Left colon (tissue), 2 donors: ENCODE measurements around the gene BTN3A1. TPM values are rescaled to one million over a fixed set of nuclear protein-coding genes. Genes with fewer than 3 reads are reported as not detected.
"Not testable (repeated sequence)": the region's sequence is repeated elsewhere in the genome, so short reads cannot be mapped to it uniquely, and the experiment has no call there.

Source experiments
- ATAC-seq: fragments of 200-7000 bp; cut with Tn5 transposase; one replicate; pipeline ENCODE4 v1.9.1; 2020; ENCODE audit warnings: mild to moderate bottlenecking, moderate library complexity
- DNase-seq, 2 donors: peaks; one replicate each; pipeline ENCODE4 v3.0.0-alpha.2; 2020
- intact Hi-C, 2 donors: fragments of 100-400 bp; cut with DNase I in 1 of 2; cut with micrococcal nuclease in 1 of 2; formaldehyde crosslinking; loops; one replicate each; pipeline versions ENCODE4 v1.11.2 to v1.14.0; 2022; cut with DNase I, micrococcal nuclease
- total RNA-seq, 2 donors: library from RNA; stranded (reverse); fragmentation: NEBNext Ultra II Directional; extraction: Animal tissue kit (Norgen Biotek cat#: 25700); gene quantifications; one replicate each; pipeline ENCODE4 v1.2.1, GENCODE V29; 2021
- donor health status: DM: no; HTN: no; CAD: no.
- donor health status: DM: yes; HTN: yes; CAD: no.

BTN3A1 gene
- total RNA-seq, 2 donors from 2014 or later, result 21.2 to 21.6 TPM

DNA sequence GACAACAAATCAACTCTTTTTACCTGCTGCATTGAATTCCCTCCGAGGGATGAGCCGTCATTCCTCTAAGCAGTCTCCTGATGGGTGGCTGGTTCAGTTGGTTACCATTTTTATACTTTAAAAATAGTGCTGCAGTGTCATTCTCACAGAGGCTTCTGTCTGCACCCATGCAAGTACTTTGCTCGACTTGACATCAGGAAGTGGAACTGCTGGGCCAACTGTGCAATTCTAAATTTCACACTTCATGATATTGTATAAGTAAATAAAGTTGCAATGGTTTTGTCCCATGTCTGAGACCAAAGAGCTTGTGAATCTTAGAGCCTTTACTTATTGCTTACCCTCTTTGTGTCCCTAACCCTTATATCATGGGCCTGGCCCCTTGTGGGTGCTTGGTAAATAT lies 2.5 kb downstream of the BTN3A1 start:
- intact Hi-C loops, result no loop called here
- DNase-seq (no peak), ATAC-seq (no peak)

DNA sequence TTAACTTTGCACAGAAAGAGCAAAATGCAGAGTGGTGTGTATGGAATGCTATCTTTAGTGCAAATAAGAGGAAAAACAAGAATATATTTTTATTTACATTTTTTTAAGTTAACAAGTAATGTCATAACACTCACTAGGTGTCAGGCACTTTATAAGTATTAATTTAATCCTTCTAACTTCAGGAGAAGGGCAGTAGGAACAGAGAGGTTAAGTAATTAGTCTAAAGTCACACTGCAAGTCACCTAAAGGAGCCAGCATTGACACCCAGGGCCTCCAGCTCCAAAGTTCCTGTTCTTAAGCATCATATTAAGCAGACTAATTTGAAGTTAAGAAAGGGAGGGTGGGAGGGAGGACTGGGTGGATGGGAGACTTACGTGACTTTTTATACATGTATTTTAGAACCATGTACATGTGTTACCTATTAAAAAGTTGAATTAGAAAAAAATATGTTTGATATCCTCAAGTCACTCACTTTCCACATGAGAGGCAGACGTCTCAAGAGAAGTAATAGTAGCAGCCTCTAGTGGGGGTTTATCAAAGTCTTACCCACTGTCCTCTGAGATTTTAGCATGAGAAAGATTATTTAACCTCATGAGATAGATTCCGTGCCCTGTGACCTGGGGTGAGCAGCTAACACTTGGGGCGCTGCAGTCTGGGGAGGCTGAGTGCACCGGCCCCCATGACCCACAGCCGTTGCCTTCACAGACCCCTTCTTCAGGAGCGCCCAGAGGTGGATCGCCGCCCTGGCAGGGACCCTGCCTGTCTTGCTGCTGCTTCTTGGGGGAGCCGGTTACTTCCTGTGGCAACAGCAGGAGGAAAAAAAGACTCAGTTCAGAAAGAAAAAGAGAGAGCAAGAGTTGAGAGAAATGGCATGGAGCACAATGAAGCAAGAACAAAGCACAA lies 7.0 kb downstream of the BTN3A1 start:
- DNase-seq (no peak), ATAC-seq (no peak)
- intact Hi-C loops, result no loop called here

DNA sequence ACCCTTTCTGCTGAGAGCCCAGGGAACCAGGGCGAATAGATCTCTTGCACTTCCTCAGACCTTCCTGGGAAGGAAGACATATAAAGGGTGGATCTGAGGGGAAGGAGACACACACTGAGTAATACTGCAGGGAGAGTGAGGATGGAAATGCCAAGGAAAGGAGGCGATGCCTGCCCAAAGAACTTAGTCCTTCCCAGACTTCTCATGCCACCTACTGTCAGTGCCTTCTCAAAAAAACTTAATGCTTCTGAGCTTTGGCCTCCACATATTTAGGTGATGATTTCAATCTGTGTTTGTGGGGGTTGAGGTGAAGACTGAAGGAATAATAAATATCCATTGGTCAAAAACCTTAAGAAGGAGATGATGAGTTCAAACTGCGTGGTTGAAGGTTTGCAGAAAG lies 9.7 kb downstream of the BTN3A1 start:
- ATAC-seq, result no peak
- intact Hi-C loops, result no loop called here
- DNase-seq, result no peak

DNA sequence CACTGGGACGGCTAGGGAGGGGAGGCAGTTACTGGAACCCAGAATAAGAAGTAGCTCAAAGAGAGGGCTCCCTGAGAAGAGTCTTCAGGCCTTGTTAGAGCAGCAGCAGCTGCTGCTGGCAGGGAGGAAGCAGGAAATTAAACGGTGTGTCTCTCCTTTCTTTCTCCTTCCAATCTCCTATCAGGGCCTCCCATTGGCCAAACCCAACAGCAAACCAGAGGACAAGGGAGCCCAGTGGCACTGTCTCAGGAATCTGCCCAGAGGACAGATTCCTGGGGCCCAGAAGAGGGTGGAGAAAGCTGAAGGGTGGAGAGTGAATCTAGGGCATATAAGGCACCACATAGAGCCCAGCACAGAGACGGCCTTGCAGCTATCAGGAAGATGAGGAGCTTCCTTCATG lies 10.2 kb downstream of the BTN3A1 start:
- intact Hi-C loops, result no loop called here
- no peak for DNase-seq
- peak; percentile 19 for ATAC-seq

DNA sequence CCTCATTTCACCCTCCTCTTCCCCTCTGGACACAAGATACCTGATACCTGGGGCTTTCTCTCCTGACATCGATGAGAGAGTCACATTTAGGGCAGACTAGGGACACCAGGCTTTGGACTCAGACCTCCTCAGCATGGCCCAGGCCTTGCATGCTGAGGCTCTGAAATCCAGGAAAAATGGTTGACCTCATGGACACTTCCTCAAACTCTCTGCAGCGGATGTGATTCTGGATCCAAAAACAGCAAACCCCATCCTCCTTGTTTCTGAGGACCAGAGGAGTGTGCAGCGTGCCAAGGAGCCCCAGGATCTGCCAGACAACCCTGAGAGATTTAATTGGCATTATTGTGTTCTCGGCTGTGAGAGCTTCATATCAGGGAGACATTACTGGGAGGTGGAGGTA lies 10.9 kb downstream of the BTN3A1 start:
- ATAC-seq, result no peak
- intact Hi-C loops, result no loop called here

DNA sequence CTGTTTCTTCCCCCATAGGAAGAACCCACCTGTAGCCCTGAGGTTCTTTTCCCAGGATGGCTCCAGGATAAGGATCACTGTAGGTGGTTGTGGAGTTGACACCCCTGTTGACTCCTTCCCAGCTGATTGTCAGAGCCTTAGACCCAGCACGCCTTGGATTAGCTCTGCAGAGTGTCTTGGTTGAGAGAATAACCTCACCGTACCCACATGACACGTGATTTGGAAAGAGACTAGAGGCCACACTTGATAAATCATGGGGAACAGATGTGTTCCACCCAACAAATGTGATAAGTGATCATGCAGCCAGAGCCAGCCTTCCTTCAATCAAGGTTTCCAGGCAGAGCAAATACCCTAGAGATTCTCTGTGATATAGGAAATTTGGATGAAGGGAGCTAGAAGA lies 12.2 kb downstream of the BTN3A1 start:
- ATAC-seq, result no peak
- DNase-seq, result no peak
- intact Hi-C loops, result no loop called here

More for the DNA sequence above, 10.9 kb downstream of the BTN3A1 start:
- DNase-seq, result no peak

DNA sequence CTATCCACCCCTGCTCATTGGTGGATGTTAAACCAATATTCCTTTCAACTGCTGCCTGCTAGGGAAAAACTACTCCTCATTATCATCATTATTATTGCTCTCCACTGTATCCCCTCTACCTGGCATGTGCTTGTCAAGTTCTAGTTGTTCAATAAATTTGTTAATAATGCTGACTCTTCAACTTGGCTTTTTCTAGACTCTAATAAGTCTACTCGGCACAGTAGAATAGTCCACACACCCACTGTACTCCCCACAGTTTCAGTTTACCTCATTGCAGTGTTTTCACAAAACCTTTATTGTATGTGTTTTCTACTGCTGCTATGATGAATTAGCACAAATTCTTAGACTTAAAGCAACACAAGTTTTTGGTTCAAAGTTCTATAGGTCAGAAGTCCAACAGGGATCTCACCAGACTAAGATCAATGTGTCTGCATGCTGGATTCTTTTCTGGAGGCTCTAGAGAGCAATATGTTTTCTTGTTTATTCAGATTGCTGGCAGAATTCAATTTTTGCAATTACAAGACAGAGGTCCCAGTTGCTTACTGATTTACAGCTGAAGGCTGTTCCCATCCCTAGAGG lies 13.1 kb downstream of the BTN3A1 start:
- DNase-seq, result no peak
- ATAC-seq, result no peak
- intact Hi-C loops, result no loop called here

DNA sequence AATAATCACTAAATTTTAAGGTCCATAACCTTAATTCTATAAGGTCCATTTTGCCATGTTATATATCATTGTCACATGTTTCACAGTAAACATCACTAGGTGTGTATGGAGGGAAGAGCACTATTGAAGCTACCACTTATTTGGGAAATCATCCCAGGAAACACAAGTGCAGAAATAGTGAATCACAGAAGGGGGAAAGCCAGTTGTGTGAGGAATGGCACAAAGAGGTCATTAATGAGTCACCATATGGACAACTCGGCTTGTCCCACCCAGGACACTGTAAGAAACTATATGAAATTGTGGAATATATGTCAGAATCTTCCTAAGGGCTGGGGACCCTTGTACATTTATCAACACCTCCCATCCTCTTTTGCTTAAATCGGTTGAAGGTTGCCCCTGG lies 13.7 kb downstream of the BTN3A1 start:
- DNase-seq (no peak), ATAC-seq (no peak)
- intact Hi-C loops, result no loop called here

DNA sequence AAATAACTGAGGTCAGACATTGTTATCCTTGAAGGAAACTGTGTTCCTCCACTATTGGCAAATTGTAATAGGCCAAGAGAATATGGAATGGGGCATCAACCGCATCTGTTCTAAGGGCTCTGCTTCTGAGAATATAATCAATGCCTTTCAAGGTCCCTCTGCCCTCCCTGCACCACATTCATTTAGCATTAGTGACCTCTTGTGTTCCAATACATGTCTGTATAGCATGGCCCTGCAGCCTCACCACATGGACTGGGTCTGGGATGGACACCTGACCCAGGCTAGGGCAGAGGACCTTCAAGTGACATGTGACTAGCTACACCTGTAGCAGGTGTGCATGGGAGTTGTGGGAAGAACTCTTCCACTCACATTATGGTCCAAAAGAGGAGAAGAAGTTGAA lies 14.2 kb downstream of the BTN3A1 start:
- intact Hi-C loops, result no loop called here
- ATAC-seq (no peak), DNase-seq (no peak)

DNA sequence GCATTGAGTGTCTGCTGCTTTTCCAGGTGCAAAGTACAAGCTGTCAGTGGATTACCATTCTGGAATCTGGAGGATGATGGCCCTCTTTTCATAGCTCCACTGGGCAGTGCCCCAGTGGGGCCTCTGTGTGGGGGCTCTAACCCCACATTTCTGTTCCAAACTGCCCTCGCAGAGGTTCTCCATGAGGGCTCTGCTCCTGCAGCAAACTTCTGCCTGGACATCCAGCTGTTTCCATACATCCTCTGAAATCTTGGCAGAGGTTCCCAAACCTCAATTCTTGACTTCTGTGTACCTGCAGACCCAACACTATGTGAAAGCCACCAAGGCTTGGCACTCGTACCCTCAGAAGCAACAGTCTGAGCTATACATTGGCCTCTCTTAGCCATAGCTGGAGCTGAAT lies 16.0 kb downstream of the BTN3A1 start:
- DNase-seq, ATAC-seq, intact Hi-C loops: not testable (repeated sequence)

DNA sequence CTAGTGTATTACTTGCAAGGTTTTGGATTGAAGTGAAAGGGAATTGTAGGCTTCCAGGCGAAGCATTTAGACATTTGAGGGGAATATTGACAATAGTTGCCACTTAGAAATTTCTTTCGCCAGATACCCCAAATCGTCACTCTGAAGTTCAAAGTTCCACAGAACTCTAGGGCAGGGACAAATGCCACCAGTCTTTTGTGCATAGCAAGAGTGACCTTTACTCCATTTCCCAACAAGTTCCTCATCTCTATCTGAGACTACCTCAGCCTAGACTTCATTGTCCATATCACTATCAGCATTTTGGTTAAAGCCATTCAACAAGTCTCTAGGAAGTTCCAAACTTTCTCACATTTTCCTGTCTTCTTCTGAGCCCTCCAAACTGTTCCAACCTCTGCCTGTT lies 16.7 kb downstream of the BTN3A1 start:
- intact Hi-C loops, ATAC-seq, DNase-seq: not testable (repeated sequence)

DNA sequence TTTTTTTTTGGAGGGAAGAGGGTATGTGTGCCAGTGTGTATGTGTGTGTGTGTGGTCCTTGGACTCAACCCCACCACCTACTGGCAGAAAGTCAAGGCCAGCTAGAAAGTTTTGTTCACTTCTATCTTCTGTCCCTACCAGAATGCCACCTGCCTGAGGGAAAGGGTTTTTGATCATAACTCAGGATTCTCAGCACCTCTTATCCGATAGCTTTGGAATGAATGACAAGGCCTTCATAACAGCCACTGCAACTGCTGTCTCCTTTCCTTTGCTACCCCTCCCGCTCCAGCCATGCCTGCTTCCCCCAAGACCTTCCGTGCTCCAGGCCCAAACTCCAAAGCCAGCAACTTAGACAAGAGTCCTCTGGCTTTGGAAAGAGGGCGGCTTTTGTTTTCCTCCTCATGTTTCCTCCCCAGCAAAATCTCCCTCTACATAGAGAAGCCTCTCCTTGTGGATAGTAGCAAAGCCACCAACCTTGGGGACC lies 18.7 kb downstream of the BTN3A1 start:
- DNase-seq, result peak in 1 of 2 donors; percentile 34
- intact Hi-C loops, result no loop called here
- ATAC-seq, result peak; percentile 32

DNA sequence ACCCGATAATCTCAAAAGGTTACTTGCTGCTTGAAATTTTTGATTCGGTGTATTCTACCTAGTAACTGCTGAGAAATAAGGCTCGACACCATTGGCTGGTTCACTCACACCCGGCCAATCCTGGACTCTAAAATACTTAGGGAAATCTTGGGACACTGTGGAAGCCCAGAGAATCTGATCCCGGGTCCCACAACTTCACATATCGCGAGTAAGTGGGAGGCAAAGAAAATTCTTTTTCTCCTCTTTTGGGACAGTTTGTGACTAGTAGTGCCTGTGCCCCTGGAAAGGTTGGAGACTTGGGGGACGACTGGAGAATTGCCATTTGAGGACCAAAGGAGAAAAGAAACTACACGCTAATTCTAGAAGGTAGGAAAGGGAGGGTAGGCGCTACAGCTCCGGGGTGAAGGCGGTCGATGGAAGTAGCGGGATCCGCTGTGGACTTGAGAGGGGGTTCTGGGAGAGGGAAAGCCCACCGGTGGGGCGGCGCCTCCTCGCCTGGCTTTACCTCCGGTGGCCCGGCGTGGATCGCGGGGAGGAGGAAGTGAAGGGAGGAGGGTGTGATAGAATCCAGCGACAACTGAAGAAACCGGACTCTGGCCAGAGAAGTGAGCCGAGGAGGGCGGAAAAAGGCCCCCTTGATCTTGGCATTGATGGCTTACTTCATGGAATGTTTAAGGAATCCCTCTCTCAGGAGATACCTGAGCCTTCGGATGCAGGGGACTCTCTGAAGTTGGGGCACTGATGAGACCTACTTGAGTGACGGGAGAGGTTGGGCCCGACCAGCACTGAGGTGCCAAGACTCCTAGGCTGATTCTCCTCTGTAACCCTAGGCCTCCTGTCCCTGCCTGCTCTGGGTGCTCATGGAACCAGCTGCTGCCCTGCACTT lies 19.4 kb downstream of the BTN3A1 start:
- peak; percentile 58 to 70 for DNase-seq
- intact Hi-C loops, result no loop called here
- ATAC-seq, result peak; percentile 99

DNA sequence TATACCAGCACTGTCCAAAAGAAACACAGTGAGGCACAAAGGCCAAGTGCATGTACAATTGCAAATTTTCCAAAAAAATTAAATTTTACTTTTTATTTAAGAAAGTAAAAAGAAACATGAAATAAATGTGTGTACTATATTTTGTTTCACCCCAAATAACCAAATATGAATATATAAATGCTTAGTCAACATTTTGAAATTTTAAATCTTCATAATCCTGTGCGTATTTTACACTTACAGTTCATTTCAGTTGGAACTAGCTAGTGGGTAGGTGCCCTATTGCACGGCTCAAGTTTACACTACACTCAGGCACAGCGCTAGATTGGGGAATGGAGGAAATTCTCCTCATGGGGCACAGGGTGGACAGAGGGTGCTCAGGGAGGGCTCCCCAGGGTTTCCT lies 20.3 kb downstream of the BTN3A1 start:
- intact Hi-C loops, result no loop called here
- ATAC-seq (no peak), DNase-seq (no peak)

DNA sequence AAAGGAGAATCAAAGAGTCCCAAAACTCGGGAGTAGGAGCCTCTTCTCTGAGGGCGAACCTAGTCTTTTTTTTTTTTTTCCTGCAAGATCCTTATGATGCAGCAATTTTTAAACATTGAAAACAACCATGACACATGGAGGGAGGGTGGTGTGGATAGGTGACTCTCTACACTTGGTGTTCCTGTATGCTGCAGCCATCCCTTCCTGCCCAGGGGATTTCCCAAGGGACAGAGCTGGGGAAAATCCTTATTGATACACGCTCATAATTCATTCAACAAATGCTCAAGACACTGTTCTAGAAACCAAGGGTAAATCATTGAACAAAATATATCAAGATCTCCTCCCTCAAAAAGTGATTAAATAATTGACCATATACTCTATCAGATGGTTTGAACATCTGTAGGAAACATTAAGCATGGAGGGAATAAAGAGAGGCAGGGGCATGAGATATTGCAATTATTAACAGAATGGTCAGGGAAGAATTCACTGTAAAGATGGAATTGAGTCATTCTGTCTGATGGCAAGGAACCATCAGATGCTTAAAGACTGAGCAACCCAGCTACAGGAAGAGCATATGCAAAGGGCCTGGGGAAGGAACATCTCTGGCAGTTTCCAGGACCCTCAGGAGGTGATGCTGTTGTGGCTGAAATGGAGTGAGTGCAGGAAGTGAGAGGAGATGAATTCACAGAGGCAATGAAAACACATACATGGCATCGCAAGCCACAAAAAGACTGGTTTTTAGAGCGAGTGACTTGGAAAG lies 24.8 kb downstream of the BTN3A1 start:
- no peak for DNase-seq
- ATAC-seq, result no peak
- intact Hi-C loops, result no loop called here

DNA sequence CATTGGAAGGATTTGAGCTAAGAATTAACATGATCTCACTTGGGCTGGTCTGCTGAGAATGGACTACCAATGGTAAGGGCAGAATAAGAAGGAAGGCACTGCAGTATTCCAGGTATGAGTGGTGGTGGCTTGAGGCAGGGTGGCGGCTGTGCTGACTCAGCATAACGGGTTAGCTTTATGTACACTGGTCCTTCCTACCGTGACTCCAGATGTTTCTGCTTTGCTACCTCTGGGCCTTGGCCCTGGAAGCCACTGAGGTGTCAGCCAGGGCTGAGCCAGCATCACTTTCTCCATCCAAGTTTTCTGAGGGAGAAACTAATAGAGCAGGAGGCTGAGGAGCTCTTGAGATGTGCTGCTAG lies 25.4 kb downstream of the BTN3A1 start:
- ATAC-seq (no peak), DNase-seq (no peak)
- intact Hi-C loops, result no loop called here

DNA sequence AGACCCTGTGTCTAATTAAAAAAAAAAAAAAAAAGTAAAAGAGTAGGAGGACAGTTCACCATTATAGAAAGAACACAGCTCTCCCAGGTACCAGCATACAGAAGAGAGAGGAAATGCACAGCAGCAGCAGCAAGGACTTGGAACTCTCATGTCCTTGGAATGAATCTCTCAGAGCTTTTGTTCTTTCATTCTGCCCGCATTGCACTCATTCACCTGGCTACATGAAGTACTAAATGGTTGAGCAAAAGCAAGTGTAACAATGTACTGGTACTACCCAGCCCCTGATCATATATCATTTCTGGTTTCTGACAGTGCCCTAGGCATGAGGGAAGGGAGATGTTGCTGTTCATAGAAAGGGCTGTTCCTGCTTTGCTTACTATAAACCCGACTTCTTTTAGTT lies 26.1 kb downstream of the BTN3A1 start:
- intact Hi-C loops, result no loop called here
- no peak for DNase-seq
- no peak for ATAC-seq

DNA sequence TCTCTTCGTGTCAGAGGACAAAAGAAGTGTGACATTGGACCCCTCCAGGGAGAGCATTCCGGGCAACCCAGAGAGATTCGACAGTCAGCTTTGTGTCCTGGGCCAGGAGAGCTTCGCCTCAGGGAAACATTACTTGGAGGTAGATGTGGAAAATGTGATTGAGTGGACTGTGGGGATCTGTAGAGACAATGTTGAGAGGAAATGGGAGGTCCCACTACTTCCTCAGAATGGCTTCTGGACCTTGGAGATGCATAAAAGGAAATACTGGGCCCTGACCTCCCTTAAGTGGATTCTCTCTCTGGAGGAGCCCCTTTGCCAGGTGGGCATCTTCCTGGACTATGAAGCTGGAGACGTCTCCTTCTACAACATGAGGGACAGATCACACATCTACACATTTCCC lies 28.7 kb downstream of the BTN3A1 start:
- ATAC-seq (no peak), DNase-seq (no peak)
- intact Hi-C loops, result no loop called here
